Effector memory CD8-positive, alpha-beta T cell (primary cell): ENCODE measurements around the gene AP3M1.
"Not testable (repeated sequence)": the region's sequence is repeated elsewhere in the genome, so short reads cannot be mapped to it uniquely, and the experiment has no call there.

Experiments
- ATAC-seq: fragments of 150-1000 bp; cut with Tn5 transposase; replicated peaks from 2 replicates; pipeline ENCODE4 v1.10.0; 2021; ENCODE audit warnings: mild to moderate bottlenecking, moderate library complexity
- DNase-seq, 3 experiments: peaks; one replicate each; pipeline ENCODE4 v3.0.0; 2021
- H3K27ac Mint-ChIP-seq, 2 donors: one replicate each; pipeline ENCODE4 v1.8.0; 2022; ENCODE audit warnings: mild to moderate bottlenecking in 2 of 2, mixed read lengths in 2 of 2, moderate library complexity in 2 of 2
- H3K27me3 Mint-ChIP-seq, 2 donors: one replicate each; pipeline ENCODE4 v1.8.0; 2022; ENCODE audit warnings: mixed read lengths in 2 of 2
- H3K36me3 Mint-ChIP-seq: one replicate; pipeline ENCODE4 v1.8.0; 2022; ENCODE audit warnings: mild to moderate bottlenecking, moderate library complexity, mixed read lengths; ENCODE audit not compliant: insufficient read depth
- H3K4me1 Mint-ChIP-seq, 2 donors: one replicate each; pipeline ENCODE4 v1.8.0; 2022; ENCODE audit warnings: low read depth in 2 of 2, mixed read lengths in 2 of 2
- H3K4me3 Mint-ChIP-seq, 2 donors: one replicate each; pipeline ENCODE4 v1.8.0; 2022; ENCODE audit warnings: mild to moderate bottlenecking in 2 of 2, mixed read lengths in 2 of 2, moderate library complexity in 2 of 2
- H3K9me3 Mint-ChIP-seq, 2 donors: one replicate each; pipeline ENCODE4 v1.8.0; 2022; ENCODE audit warnings: mixed read lengths in 2 of 2
- total RNA-seq, 9 experiments: gene quantifications; one replicate each; lab custom pipeline; 2026; lab: John Stamatoyannopoulos, UW

Gene AP3M1
- 24.9 to 107 (median 78.1) reads per million in 9 experiments for total RNA-seq

- Mint-ChIP-seq H3K27me3 (no peaks in the 10 kb centered on the region), H3K27ac (no peak within 1 kb of the TSS), H3K4me3 (no peak within 1 kb of the TSS), H3K4me1 (peaks cover 11 to 37% of the 10 kb centered on the region in 2 donors), H3K36me3 (peaks cover 6% of the 10 kb centered on the region), H3K9me3 (no peaks in the 10 kb centered on the region)
- DNase-seq, result no peak
- peak; percentile 60 for ATAC-seq
Observed at GRCh38 chr10:74150204-74150989, at the start of gene AP3M1. TSS of gene AP3M1 (minus strand) at chr10:74150828. CDS start at chr10:74138379, 12,449 bp downstream.

GRCh38 chr10:74199315-74199714 lies 48.7 kb upstream of the AP3M1 start:
- Mint-ChIP-seq H3K9me3 (no peaks in the 10 kb centered on the region), H3K36me3 (peaks cover 12% of the 10 kb centered on the region), H3K4me1 (peaks cover 6 to 20% of the 10 kb centered on the region in 2 donors), H3K27ac (no peak overlapping the region), H3K4me3 (no peak overlapping the region), H3K27me3 (no peaks in the 10 kb centered on the region)
- DNase-seq (no peak), ATAC-seq (no peak)

- Mint-ChIP-seq H3K9me3 (no peaks in the 10 kb centered on the region), H3K27me3 (no peaks in the 10 kb centered on the region), H3K27ac (no peak overlapping the region), H3K4me1 (peaks cover 18 to 45% of the 10 kb centered on the region in 2 donors), H3K4me3 (no peak overlapping the region), H3K36me3 (peaks cover 3% of the 10 kb centered on the region)
- ATAC-seq (no peak), DNase-seq (no peak)
Observed at GRCh38 chr10:74194999-74195398, 44.4 kb upstream of the AP3M1 start.

GRCh38 chr10:74194545-74194944 lies 43.9 kb upstream of the AP3M1 start:
- Mint-ChIP-seq H3K27me3 (no peaks in the 10 kb centered on the region), H3K9me3 (no peaks in the 10 kb centered on the region), H3K4me1 (peaks cover 21 to 49% of the 10 kb centered on the region in 2 donors), H3K4me3 (no peak overlapping the region), H3K27ac (no peak overlapping the region), H3K36me3 (peaks cover 3% of the 10 kb centered on the region)
- ATAC-seq, result peak; percentile 86
- DNase-seq, result no peak

- no peaks in the 10 kb centered on the region for H3K27me3 Mint-ChIP-seq
- peaks cover 24 to 56% of the 10 kb centered on the region in 2 donors for H3K4me1 Mint-ChIP-seq
- DNase-seq (no peak), ATAC-seq (no peak)
- H3K9me3 Mint-ChIP-seq, result no peaks in the 10 kb centered on the region
- peak overlapping the region; percentile 44 to 87 for H3K27ac Mint-ChIP-seq
- peak overlapping the region; percentile 52 to 55 for H3K4me3 Mint-ChIP-seq
- H3K36me3 Mint-ChIP-seq, result peaks cover 2% of the 10 kb centered on the region
Observed at GRCh38 chr10:74190494-74190893, 39.9 kb upstream of the AP3M1 start.

- Mint-ChIP-seq H3K27ac (peak overlapping the region; percentile 44 to 87), H3K27me3 (no peaks in the 10 kb centered on the region), H3K4me3 (peak overlapping the region; percentile 52 to 55), H3K4me1 (peaks cover 24 to 57% of the 10 kb centered on the region in 2 donors), H3K9me3 (no peaks in the 10 kb centered on the region), H3K36me3 (peaks cover 2% of the 10 kb centered on the region)
- ATAC-seq (peak; percentile 69), DNase-seq (no peak)
Observed at GRCh38 chr10:74189999-74190421, 39.4 kb upstream of the AP3M1 start.

- H3K9me3 Mint-ChIP-seq, H3K36me3 Mint-ChIP-seq, DNase-seq, H3K4me3 Mint-ChIP-seq, H3K27me3 Mint-ChIP-seq, ATAC-seq: not testable (repeated sequence)
- peaks cover 18 to 47% of the 10 kb centered on the region in 2 donors for H3K4me1 Mint-ChIP-seq
- peak overlapping the region; percentile 38 to 73 for H3K27ac Mint-ChIP-seq
Observed at GRCh38 chr10:74188617-74189016, 38.0 kb upstream of the AP3M1 start.

GRCh38 chr10:74187237-74187636 lies 36.6 kb upstream of the AP3M1 start:
- H3K27me3 Mint-ChIP-seq, result no peaks in the 10 kb centered on the region
- ATAC-seq, result no peak
- H3K27ac Mint-ChIP-seq, result peak overlapping the region; percentile 8 to 73
- no peak for DNase-seq
- H3K36me3 Mint-ChIP-seq, result peaks cover 2% of the 10 kb centered on the region
- H3K9me3 Mint-ChIP-seq, result no peaks in the 10 kb centered on the region
- H3K4me1 Mint-ChIP-seq, result peaks cover 14 to 37% of the 10 kb centered on the region in 2 donors
- H3K4me3 Mint-ChIP-seq, result no peak overlapping the region

GRCh38 chr10:74186678-74187077 lies 36.0 kb upstream of the AP3M1 start:
- Mint-ChIP-seq H3K36me3 (peaks cover 2% of the 10 kb centered on the region), H3K9me3 (no peaks in the 10 kb centered on the region), H3K27me3 (no peaks in the 10 kb centered on the region), H3K27ac (peak overlapping the region in 1 of 2 donors; percentile 5), H3K4me3 (no peak overlapping the region), H3K4me1 (peaks cover 14 to 37% of the 10 kb centered on the region in 2 donors)
- ATAC-seq (no peak), DNase-seq (no peak)

- H3K27ac Mint-ChIP-seq, result peak overlapping the region; percentile 54 to 62
- H3K4me3 Mint-ChIP-seq, result peak overlapping the region in 1 of 2 donors; percentile 38
- DNase-seq (no peak), ATAC-seq (no peak)
- H3K27me3 Mint-ChIP-seq, result no peaks in the 10 kb centered on the region
- H3K36me3 Mint-ChIP-seq, result peaks cover 8% of the 10 kb centered on the region
- peaks cover 20 to 30% of the 10 kb centered on the region in 2 donors for H3K4me1 Mint-ChIP-seq
- H3K9me3 Mint-ChIP-seq, result no peaks in the 10 kb centered on the region
Observed at GRCh38 chr10:74179111-74179710, 28.6 kb upstream of the AP3M1 start.

- Mint-ChIP-seq H3K9me3 (no peaks in the 10 kb centered on the region), H3K27me3 (no peaks in the 10 kb centered on the region), H3K4me3 (peak overlapping the region; percentile 4 to 38), H3K36me3 (peaks cover 12% of the 10 kb centered on the region), H3K4me1 (peaks cover 20 to 30% of the 10 kb centered on the region in 2 donors), H3K27ac (peak overlapping the region; percentile 54 to 62)
- ATAC-seq (no peak), DNase-seq (no peak)
Observed at GRCh38 chr10:74178042-74178791, 27.6 kb upstream of the AP3M1 start.

- Mint-ChIP-seq H3K9me3 (no peaks in the 10 kb centered on the region), H3K27ac (peak overlapping the region; percentile 97), H3K36me3 (peaks cover 12% of the 10 kb centered on the region), H3K4me1 (peaks cover 20 to 30% of the 10 kb centered on the region in 2 donors), H3K4me3 (peak overlapping the region; percentile 90 to 91), H3K27me3 (no peaks in the 10 kb centered on the region)
- peak in 1 of 3 experiments; percentile 13 for DNase-seq
- no peak for ATAC-seq
Observed at GRCh38 chr10:74177140-74177677, 26.6 kb upstream of the AP3M1 start.
